Liver (tissue), 9 donors: Measurements from ENCODE around the gene SMAD9. TPM values are rescaled to one million over a fixed set of nuclear protein-coding genes. Genes with fewer than 3 reads are reported as not detected.

Experiments used
- DNase-seq: peaks from one replicate; pipeline ENCODE4 v3.0.0-alpha.2; 2017; ENCODE audit warnings: low spot score
- H3K27ac ChIP-seq, 2 donors: one replicate each; pipeline ENCODE4 v1.7.0; 2013; ENCODE audit warnings: inconsistent platforms in 2 of 2, low read length in 2 of 2, control low read depth in 1 of 2, low read depth in 1 of 2, mild to moderate bottlenecking in 1 of 2
- H3K27me3 ChIP-seq, 4 donors: one replicate each; pipeline versions ENCODE4 v1.6.1 to v1.7.0; 2013; ENCODE audit warnings: low read length in 3 of 4, inconsistent platforms in 1 of 4, mild to moderate bottlenecking in 1 of 4, moderate library complexity in 1 of 4; ENCODE audit not compliant: control insufficient read depth in 4 of 4, insufficient read depth in 4 of 4
- H3K36me3 ChIP-seq, 4 donors: one replicate each; pipeline versions ENCODE4 v1.6.1 to v1.7.0; 2013; ENCODE audit warnings: low read length in 3 of 4, mild to moderate bottlenecking in 3 of 4, low read depth in 1 of 4, moderate library complexity in 1 of 4; ENCODE audit not compliant: control insufficient read depth in 4 of 4, insufficient read depth in 3 of 4
- H3K4me1 ChIP-seq, 4 donors: one replicate each; pipeline versions ENCODE4 v1.6.1 to v1.7.0; 2013; ENCODE audit warnings: low read length in 3 of 4, mild to moderate bottlenecking in 3 of 4, moderate library complexity in 1 of 4; ENCODE audit not compliant: control insufficient read depth in 4 of 4, insufficient read depth in 4 of 4
- H3K4me3 ChIP-seq, 3 donors: one replicate each; pipeline versions ENCODE4 v1.6.1 to v1.7.0; 2013; ENCODE audit warnings: low read length in 3 of 3, control low read depth in 1 of 3, low read depth in 1 of 3, mild to moderate bottlenecking in 1 of 3
- H3K9ac ChIP-seq, 2 donors: one replicate each; pipeline ENCODE4 v1.7.0; 2013; ENCODE audit warnings: low read length in 2 of 2, mild to moderate bottlenecking in 2 of 2, moderate library complexity in 2 of 2, control low read depth in 1 of 2, low read depth in 1 of 2
- H3K9me3 ChIP-seq, 4 donors: one replicate each; pipeline versions ENCODE4 v1.6.1 to v1.7.0; 2013; ENCODE audit warnings: low read length in 3 of 4; ENCODE audit not compliant: control insufficient read depth in 4 of 4
- FOXA1 ChIP-seq: IDR thresholded peaks from 2 replicates; pipeline ENCODE4 v1.6.1; 2016; ENCODE audit warnings: antibody characterized with exemption
- FOXA2 ChIP-seq: IDR thresholded peaks from 2 replicates; pipeline ENCODE4 v1.6.1; 2016; ENCODE audit warnings: antibody characterized with exemption
- GABPA ChIP-seq, 2 donors: IDR thresholded peaks in 1 of 2; conservative IDR thresholded peaks in 1 of 2; 2 replicates each; pipeline ENCODE4 v1.6.1; 2016; ENCODE audit warnings: antibody characterized with exemption in 2 of 2, mild to moderate bottlenecking in 1 of 2, moderate library complexity in 1 of 2
- HNF4G ChIP-seq: IDR thresholded peaks from 2 replicates; pipeline ENCODE4 v1.6.1; 2016; ENCODE audit warnings: antibody characterized with exemption
- JUND ChIP-seq, 2 donors: IDR thresholded peaks; 2 replicates each; pipeline ENCODE4 v1.6.1; 2016; ENCODE audit warnings: antibody characterized with exemption in 2 of 2
- NR2F2 ChIP-seq: IDR thresholded peaks from 2 replicates; pipeline ENCODE4 v1.6.1; 2016; ENCODE audit warnings: antibody characterized with exemption
- RAD21 ChIP-seq, 2 donors: IDR thresholded peaks; 2 replicates each; pipeline ENCODE4 v1.6.1; 2016; ENCODE audit warnings: antibody characterized with exemption in 2 of 2, mild to moderate bottlenecking in 2 of 2
- RXRA ChIP-seq, 2 donors: IDR thresholded peaks; 2 replicates each; pipeline ENCODE4 v1.6.1; 2017 to 2018; ENCODE audit warnings: antibody characterized with exemption in 2 of 2, mild to moderate bottlenecking in 1 of 2
- TAF1 ChIP-seq: conservative IDR thresholded peaks from 2 replicates; pipeline ENCODE4 v1.6.1; 2016; ENCODE audit warnings: antibody characterized with exemption, mild to moderate bottlenecking
- YY1 ChIP-seq: IDR thresholded peaks from 2 replicates; pipeline ENCODE4 v1.6.1; 2016; ENCODE audit warnings: antibody characterized with exemption, mild to moderate bottlenecking
- WGBS: extraction: QIAGEN DNeasy Blood & Tissue Kit; methylation state at CpG from one replicate; pipeline ENCODE4 v1.1.7; 2013; 5-methylcytosine and 5-hydroxymethylcytosine counted together
- polyA plus RNA-seq, 2 donors: library from polyadenylated mRNA; stranded (reverse) in 1 of 2; unstranded in 1 of 2; fragments of 200-250 nt in 1 of 2; fragments of >200 nt in 1 of 2; fragmentation: Nextera tagmentation in 1 of 2; extraction: Ambion mirVana in 1 of 2; gene quantifications; one replicate each; pipeline versions ENCODE4 v1.2.1 to v1.2.3, GENCODE V29; 2013 to 2015
- total RNA-seq, 2 donors: library from RNA; depleted of rRNA; stranded (reverse); fragments of >200 nt; gene quantifications; one replicate each; pipeline ENCODE4 v1.2.3, GENCODE V29; 2014
- TF ChIP-seq, protein P1 (sequence below): IDR thresholded peaks from 2 replicates; pipeline ENCODE4 v1.6.1; 2016; ENCODE audit warnings: antibody characterized with exemption
- TF ChIP-seq, protein P2 (sequence below): IDR thresholded peaks from 2 replicates; pipeline ENCODE4 v1.6.1; 2016; ENCODE audit warnings: antibody characterized with exemption
- TF ChIP-seq, protein P3 (sequence below): IDR thresholded peaks from 2 replicates; pipeline ENCODE4 v1.6.1; 2016; ENCODE audit warnings: antibody characterized with exemption, mild to moderate bottlenecking
- TF ChIP-seq, protein P4 (sequence below): fragments of 150-350 bp; IDR thresholded peaks from 2 replicates; pipeline ENCODE4 v1.5.1; 2017; ENCODE audit warnings: improper control_type of control experiment, low read depth, low read length; ENCODE audit not compliant: missing input control
- TF ChIP-seq, protein P5 (sequence below): IDR thresholded peaks from 2 replicates; pipeline ENCODE4 v1.6.1; 2016; ENCODE audit warnings: antibody characterized with exemption
- donor health status: healthy.
- donor health status: healthy.
- donor health status: healthy.
- donor health status: healthy.
- donor health status: healthy.

Gene SMAD9
- total and polyA plus RNA-seq, 4 donors, result 0.51 to 1.3 (median 0.95) TPM

DNA sequence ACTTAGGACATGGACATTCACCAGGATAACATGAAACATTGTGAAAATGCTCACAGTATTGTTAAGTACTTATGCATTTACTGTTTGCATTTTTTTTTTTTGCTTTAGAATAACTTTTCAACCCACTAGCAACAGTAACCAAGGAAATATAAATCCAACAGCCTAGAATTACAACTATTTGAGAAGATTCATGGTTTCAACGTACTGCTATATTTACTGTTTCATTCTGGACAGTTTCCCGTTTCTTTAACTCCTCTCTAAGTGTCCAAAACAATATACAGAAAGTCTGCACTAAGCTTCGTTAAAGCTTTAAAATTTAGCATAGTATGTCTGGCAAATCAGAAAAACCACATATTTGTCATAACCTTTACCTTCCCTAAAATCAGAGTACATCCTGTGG, 2.7 kb downstream of the SMAD9 start:
- WGBS, result 73% methylated on average over 3 of the region's 3 CpGs
- H3K27me3 ChIP-seq, result peaks cover 2 to 7% (median 3%) of the 10 kb centered on the region in 4 donors
- H3K36me3 ChIP-seq, result no peaks in the 10 kb centered on the region
- no peak overlapping the region for H3K9ac ChIP-seq
- H3K4me1 ChIP-seq, result peaks cover 4 to 9% (median 6%) of the 10 kb centered on the region in 4 donors
- H3K27ac ChIP-seq, result no peak overlapping the region
- no peaks in the 10 kb centered on the region for H3K9me3 ChIP-seq
- DNase-seq, result no peak
- no peak overlapping the region for H3K4me3 ChIP-seq
- no peak for TF ChIP-seq HNF4G
- TF ChIP-seq, protein P1, sequence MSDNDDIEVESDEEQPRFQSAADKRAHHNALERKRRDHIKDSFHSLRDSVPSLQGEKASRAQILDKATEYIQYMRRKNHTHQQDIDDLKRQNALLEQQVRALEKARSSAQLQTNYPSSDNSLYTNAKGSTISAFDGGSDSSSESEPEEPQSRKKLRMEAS, result no peak
- TF ChIP-seq, protein P2, sequence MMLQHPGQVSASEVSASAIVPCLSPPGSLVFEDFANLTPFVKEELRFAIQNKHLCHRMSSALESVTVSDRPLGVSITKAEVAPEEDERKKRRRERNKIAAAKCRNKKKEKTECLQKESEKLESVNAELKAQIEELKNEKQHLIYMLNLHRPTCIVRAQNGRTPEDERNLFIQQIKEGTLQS, result no peak
- TF ChIP-seq JUND (IDR thresholded peaks at IDR 0.05), result no peak
- TF ChIP-seq TAF1, result no peak
- no peak for TF ChIP-seq FOXA1
- TF ChIP-seq, protein P3, sequence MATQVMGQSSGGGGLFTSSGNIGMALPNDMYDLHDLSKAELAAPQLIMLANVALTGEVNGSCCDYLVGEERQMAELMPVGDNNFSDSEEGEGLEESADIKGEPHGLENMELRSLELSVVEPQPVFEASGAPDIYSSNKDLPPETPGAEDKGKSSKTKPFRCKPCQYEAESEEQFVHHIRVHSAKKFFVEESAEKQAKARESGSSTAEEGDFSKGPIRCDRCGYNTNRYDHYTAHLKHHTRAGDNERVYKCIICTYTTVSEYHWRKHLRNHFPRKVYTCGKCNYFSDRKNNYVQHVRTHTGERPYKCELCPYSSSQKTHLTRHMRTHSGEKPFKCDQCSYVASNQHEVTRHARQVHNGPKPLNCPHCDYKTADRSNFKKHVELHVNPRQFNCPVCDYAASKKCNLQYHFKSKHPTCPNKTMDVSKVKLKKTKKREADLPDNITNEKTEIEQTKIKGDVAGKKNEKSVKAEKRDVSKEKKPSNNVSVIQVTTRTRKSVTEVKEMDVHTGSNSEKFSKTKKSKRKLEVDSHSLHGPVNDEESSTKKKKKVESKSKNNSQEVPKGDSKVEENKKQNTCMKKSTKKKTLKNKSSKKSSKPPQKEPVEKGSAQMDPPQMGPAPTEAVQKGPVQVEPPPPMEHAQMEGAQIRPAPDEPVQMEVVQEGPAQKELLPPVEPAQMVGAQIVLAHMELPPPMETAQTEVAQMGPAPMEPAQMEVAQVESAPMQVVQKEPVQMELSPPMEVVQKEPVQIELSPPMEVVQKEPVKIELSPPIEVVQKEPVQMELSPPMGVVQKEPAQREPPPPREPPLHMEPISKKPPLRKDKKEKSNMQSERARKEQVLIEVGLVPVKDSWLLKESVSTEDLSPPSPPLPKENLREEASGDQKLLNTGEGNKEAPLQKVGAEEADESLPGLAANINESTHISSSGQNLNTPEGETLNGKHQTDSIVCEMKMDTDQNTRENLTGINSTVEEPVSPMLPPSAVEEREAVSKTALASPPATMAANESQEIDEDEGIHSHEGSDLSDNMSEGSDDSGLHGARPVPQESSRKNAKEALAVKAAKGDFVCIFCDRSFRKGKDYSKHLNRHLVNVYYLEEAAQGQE, result no peak
- TF ChIP-seq, protein P4, sequence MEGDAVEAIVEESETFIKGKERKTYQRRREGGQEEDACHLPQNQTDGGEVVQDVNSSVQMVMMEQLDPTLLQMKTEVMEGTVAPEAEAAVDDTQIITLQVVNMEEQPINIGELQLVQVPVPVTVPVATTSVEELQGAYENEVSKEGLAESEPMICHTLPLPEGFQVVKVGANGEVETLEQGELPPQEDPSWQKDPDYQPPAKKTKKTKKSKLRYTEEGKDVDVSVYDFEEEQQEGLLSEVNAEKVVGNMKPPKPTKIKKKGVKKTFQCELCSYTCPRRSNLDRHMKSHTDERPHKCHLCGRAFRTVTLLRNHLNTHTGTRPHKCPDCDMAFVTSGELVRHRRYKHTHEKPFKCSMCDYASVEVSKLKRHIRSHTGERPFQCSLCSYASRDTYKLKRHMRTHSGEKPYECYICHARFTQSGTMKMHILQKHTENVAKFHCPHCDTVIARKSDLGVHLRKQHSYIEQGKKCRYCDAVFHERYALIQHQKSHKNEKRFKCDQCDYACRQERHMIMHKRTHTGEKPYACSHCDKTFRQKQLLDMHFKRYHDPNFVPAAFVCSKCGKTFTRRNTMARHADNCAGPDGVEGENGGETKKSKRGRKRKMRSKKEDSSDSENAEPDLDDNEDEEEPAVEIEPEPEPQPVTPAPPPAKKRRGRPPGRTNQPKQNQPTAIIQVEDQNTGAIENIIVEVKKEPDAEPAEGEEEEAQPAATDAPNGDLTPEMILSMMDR, result no peak
- TF ChIP-seq RXRA (IDR thresholded peaks at IDR 0.05), result no peak
- no peak for TF ChIP-seq NR2F2
- TF ChIP-seq GABPA (IDR thresholded peaks at IDR 0.05 in 1 of 2, conservative IDR thresholded peaks at IDR 0.05 in 1 of 2), result no peak
- TF ChIP-seq, protein P5, sequence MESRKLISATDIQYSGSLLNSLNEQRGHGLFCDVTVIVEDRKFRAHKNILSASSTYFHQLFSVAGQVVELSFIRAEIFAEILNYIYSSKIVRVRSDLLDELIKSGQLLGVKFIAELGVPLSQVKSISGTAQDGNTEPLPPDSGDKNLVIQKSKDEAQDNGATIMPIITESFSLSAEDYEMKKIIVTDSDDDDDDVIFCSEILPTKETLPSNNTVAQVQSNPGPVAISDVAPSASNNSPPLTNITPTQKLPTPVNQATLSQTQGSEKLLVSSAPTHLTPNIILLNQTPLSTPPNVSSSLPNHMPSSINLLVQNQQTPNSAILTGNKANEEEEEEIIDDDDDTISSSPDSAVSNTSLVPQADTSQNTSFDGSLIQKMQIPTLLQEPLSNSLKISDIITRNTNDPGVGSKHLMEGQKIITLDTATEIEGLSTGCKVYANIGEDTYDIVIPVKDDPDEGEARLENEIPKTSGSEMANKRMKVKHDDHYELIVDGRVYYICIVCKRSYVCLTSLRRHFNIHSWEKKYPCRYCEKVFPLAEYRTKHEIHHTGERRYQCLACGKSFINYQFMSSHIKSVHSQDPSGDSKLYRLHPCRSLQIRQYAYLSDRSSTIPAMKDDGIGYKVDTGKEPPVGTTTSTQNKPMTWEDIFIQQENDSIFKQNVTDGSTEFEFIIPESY, result no peak
- TF ChIP-seq FOXA2, result no peak
- TF ChIP-seq YY1, result no peak
- TF ChIP-seq RAD21 (IDR thresholded peaks at IDR 0.05), result no peak
